Skeletal muscle satellite cell (primary cell): Measurements from ENCODE around the gene ITPRID1. TPM values are rescaled to one million over a fixed set of nuclear protein-coding genes. Genes with fewer than 3 reads are reported as not detected.
"Not testable (repeated sequence)": the region's sequence is repeated elsewhere in the genome, so short reads cannot be mapped to it uniquely, and the experiment has no call there.

Experiments used
- H3K27me3 ChIP-seq: 2 replicates; pipeline ENCODE4 v1.7.0; 2013; ENCODE audit warnings: low read length; ENCODE audit not compliant: control insufficient read depth, insufficient read depth
- H3K36me3 ChIP-seq: 2 replicates; pipeline ENCODE4 v1.7.0; 2013; ENCODE audit warnings: mild to moderate bottlenecking, control low read depth, low read length; ENCODE audit not compliant: insufficient read depth
- H3K4me1 ChIP-seq: 2 replicates; pipeline ENCODE4 v1.7.0; 2013; ENCODE audit warnings: low read length; ENCODE audit not compliant: control insufficient read depth, insufficient read depth
- H3K4me2 ChIP-seq: 2 replicates; pipeline ENCODE4 v1.7.0; 2013; ENCODE audit warnings: mild to moderate bottlenecking, low read length
- H3K4me3 ChIP-seq: 2 replicates; pipeline ENCODE4 v1.7.0; 2013; ENCODE audit warnings: low read length
- H3K9ac ChIP-seq: 2 replicates; pipeline ENCODE4 v1.7.0; 2013; ENCODE audit warnings: mild to moderate bottlenecking, low read depth, low read length, moderate library complexity
- H3K9me3 ChIP-seq: replicated peaks from 2 replicates; pipeline ENCODE4 v1.7.0; 2013; ENCODE audit warnings: mild to moderate bottlenecking, control low read depth, low read length
- total RNA-seq: library from RNA; depleted of rRNA; stranded (reverse); fragments of >200 nt; gene quantifications from 2 replicates; pipeline ENCODE4 v1.2.3, GENCODE V29; 2012; rRNA removed

ITPRID1 gene
- total RNA-seq: not detected in 2 replicates

DNA sequence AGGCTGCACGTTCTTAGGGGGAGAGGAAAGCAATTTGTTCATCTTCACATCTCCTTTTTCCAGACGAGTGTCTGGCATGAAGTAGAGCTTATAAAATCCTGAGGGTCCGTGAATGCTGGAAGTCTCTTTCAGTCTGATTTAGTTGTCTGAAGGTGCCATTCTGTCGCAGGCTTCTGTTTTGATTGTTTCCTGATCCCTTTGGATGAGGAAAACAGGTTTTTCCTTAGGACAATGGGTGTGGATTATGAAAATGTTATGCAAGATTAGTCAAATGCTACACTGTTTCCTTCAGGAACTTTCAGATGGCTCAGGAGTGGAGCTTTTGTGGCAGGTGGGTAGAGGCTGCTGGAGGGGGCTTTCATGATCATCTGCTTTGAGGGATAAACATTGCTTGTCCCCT is at the start of gene ITPRID1:
Gene ITPRID1, plus strand, starts transcription at position 301 of the 400 bp plus-strand sequence. CDS start 38,935 bp downstream, outside the sequence.
- H3K4me3 ChIP-seq: no peak within 1 kb of the TSS
- no peak within 1 kb of the TSS for H3K9ac ChIP-seq
- H3K4me2 ChIP-seq: no peak within 1 kb of the TSS

DNA sequence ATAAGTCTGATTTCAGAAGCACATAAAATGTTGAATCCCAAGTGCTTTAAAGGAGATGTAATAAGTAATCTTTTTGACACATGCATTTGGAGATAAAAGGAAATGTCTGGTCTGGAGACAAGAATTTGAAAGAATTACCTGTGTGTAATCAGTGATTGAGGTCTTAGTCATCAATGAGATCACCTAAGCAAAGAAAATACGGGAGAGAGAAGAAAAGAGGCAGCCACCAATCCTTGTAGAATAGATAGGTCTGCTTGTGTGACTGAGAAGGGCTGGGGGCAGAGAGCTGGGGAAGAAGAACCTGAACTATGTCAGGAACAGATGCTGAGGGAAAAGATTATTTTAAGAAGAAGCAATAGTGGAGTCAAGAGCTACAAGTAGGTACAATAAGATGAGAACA is 49.3 kb upstream of the ITPRID1 start:
- no peaks in the 10 kb centered on the region for H3K27me3 ChIP-seq
- H3K4me3 ChIP-seq: no peak overlapping the region
- H3K4me2 ChIP-seq: no peak overlapping the region
- H3K4me1 ChIP-seq: no peaks in the 10 kb centered on the region
- H3K9ac ChIP-seq: no peak overlapping the region
- H3K9me3 ChIP-seq: no peaks in the 10 kb centered on the region
- no peaks in the 10 kb centered on the region for H3K36me3 ChIP-seq

More for the DNA sequence above, at the start of gene ITPRID1:
- no peaks in the 10 kb centered on the region for H3K36me3 ChIP-seq
- no peaks in the 10 kb centered on the region for H3K27me3 ChIP-seq
- no peaks in the 10 kb centered on the region for H3K4me1 ChIP-seq
- H3K9me3 ChIP-seq: no peaks in the 10 kb centered on the region

DNA sequence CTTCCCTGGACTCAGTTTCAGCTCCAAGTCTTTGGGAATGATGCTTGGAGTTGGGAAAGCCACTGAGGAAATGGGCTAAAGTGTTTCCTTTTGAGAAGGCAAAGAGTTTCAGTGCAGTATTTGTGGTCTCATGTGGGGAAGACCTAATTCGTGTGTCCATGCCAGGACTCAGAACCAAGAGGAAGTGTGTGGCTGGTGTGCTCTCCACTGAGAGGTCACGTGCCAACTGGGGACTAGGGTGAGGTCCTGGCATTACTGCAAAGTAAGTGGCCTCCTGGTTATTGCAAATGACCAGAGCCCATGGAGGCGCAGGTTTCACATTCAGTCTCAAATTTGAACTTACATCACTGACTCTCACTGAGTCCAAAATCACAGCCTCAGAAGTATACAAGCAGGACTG is 48.6 kb upstream of the ITPRID1 start:
- Histone ChIP-seq H3K27me3 (no peaks in the 10 kb centered on the region), H3K4me1 (no peaks in the 10 kb centered on the region), H3K36me3 (no peaks in the 10 kb centered on the region), H3K4me3 (no peak overlapping the region), H3K9ac (no peak overlapping the region), H3K9me3 (no peaks in the 10 kb centered on the region), H3K4me2 (no peak overlapping the region)

DNA sequence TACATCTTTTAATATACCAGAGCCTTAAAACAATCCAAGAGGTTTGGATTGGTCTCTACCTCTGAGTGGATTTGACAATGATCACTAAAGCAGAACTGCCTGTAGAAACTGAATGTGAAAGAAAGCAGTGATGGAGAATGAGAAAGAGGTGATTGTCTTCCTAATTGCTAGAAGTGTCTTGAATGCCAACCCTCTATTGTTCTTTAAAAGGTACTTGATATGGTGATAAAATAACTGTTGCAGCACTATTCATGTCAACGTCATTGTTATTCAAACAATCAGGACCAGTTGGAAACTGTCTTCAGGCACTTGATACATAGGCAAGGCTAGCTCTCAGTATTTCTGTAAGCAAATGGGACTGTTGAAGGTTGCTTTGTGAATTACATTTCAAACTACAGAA is 47.9 kb upstream of the ITPRID1 start:
- Histone ChIP-seq H3K9ac (no peak overlapping the region), H3K4me2 (no peak overlapping the region), H3K4me1 (no peaks in the 10 kb centered on the region), H3K4me3 (no peak overlapping the region), H3K9me3 (no peaks in the 10 kb centered on the region), H3K27me3 (no peaks in the 10 kb centered on the region), H3K36me3 (no peaks in the 10 kb centered on the region)

DNA sequence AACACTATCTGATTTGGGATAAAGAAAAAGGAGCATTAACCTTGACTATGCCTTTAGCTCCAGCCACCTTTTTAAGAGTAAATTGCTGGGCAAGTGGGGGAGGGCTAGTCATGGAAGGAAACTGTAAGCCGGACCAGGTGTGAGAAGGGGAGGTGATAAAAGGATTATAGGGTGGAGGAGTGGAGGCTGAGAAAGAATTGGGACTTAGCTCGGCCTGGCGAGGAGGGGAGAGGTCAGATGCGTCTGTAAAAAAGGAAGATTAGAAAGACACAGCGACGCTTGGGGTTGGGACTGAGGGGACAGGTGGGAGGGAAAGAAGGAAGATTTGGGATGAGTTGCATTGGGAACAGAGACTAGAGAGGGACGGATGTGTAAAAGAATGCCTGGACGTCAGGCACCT is 43.0 kb upstream of the ITPRID1 start:
- H3K4me3 ChIP-seq, H3K9me3 ChIP-seq, H3K4me2 ChIP-seq, H3K36me3 ChIP-seq, H3K27me3 ChIP-seq, H3K9ac ChIP-seq, H3K4me1 ChIP-seq: not testable (repeated sequence)

DNA sequence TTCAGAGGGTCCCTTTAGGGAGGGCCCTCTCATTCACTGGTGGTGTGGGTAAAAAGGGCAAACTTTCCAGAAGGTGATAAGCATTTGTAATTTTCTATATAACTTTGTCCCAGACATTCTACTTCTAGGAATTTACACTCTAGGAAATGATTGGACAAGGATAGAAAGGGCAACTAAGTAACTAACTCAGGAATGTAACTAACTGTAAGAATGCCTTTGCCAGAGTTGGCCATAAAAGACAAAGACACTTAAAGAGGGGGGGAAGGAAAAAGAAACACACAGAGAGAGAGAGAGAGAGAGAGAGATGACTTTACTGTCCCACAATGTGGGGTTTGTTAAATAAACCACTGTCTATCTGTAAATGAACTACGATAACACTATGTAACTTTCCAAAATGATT is 38.5 kb upstream of the ITPRID1 start:
- no peak overlapping the region for H3K4me2 ChIP-seq
- H3K4me1 ChIP-seq: no peaks in the 10 kb centered on the region
- no peak overlapping the region for H3K9ac ChIP-seq
- no peaks in the 10 kb centered on the region for H3K36me3 ChIP-seq
- no peaks in the 10 kb centered on the region for H3K9me3 ChIP-seq
- no peaks in the 10 kb centered on the region for H3K27me3 ChIP-seq
- no peak overlapping the region for H3K4me3 ChIP-seq

DNA sequence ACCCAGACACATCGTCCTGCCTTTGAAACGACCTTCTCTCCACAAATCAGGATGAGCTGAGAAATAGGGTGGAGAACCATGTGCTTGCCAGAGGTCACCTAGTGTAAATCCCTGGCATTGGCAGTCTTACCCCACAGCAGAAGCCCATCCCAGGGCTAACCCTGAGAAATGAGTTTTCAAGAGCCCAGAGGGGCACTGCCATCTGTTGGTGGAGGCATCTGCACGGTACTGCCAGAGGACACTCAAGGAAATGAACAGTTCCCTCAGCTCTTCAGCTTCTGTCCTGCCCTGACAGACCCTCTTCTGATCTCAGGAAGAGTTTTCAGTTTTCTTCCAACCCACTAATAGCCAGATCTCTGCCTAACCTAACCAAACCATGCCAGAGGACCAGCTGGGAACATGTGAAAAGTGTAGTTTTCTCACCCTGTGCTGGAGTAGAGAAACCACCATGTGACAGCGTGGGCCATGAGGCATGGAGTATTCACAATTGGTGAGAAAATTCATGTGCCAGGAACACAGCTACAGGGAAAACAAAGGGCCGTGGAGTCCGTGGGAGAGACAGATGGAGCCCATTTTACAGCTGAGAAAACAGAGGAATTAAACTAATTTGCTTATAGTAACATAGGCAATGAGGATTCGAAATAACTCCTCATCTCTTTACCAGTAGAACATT is 37.7 kb upstream of the ITPRID1 start:
- Histone ChIP-seq H3K9me3 (no peaks in the 10 kb centered on the region), H3K4me2 (no peak overlapping the region), H3K4me1 (no peaks in the 10 kb centered on the region), H3K9ac (no peak overlapping the region), H3K27me3 (no peaks in the 10 kb centered on the region), H3K4me3 (no peak overlapping the region), H3K36me3 (no peaks in the 10 kb centered on the region)

DNA sequence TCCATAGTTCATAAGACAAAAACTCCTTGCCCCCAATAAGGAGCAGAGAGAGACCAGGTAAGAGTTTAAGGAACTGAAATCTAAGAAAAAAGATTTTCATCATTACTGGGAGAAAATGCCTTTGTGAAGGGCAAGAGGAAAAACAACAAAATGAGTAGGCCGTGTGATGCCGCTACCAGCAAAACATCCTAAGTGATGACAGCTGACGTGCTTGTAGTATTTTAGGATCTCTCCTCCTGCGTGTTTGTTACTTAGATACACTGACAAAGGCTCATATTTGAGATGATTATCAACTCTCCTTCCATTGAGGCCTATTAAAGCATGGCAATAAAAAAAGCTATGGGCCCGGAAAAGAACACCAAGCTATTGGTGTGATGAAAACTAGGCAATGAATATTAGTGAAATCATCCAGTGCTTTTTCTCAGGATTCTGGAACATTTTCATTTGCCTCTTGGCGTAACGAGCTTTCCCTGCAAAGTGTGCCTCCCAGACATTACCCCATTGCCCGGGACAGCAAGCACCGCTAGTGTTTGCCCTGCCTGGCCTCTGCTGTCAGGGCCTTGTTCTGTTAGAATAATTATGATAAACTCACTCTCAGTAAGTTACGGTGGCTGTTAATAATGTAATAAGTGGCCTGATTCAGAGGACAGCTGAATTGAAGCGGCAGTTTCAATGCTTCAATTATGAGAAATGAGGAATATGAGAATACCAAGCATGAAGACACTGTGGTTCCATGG is 36.8 kb upstream of the ITPRID1 start:
- Histone ChIP-seq H3K4me2 (no peak overlapping the region), H3K36me3 (no peaks in the 10 kb centered on the region), H3K4me3 (no peak overlapping the region), H3K4me1 (no peaks in the 10 kb centered on the region), H3K9ac (no peak overlapping the region), H3K27me3 (no peaks in the 10 kb centered on the region), H3K9me3 (no peaks in the 10 kb centered on the region)

DNA sequence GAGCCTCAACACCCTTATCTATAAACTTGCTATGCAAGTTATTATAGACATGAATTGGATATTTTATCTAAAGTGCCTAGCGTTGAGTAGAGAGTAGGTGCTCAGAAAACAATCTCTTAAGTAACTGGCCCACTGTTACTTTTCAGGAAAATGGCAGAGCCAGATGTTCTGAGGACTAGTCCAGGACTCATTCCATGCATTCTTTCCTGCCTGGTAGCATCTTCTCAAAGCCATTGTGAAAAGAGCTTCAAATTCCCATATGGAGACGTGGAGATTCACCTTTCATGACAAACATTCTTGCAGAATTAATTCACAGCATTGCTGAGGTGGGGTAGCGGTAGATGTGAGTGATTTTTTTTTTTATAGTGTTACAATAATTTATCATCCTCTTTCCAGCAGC is 35.9 kb upstream of the ITPRID1 start:
- H3K9me3 ChIP-seq: no peaks in the 10 kb centered on the region
- H3K4me3 ChIP-seq: no peak overlapping the region
- no peaks in the 10 kb centered on the region for H3K36me3 ChIP-seq
- no peaks in the 10 kb centered on the region for H3K27me3 ChIP-seq
- no peak overlapping the region for H3K4me2 ChIP-seq
- H3K9ac ChIP-seq: no peak overlapping the region
- H3K4me1 ChIP-seq: no peaks in the 10 kb centered on the region

DNA sequence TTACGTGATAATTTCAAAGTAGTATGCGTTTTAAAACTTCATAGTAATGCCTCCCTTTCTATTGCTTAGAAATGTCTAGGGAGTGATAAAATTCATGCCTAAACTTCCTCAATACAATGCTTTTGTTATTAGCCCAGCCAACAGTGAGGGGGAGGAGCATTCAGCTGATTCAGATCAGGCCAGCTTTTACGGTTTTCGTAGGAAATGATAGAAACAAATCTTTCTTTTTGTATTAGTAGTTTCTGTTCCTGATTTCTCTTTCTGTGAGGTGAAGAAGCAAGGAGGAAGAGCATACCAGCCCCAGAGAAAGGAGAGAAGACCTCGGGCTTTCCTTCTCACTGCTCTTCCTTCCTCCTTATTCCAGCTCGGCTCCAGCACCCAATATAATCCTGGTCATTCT is 35.2 kb upstream of the ITPRID1 start:
- no peaks in the 10 kb centered on the region for H3K36me3 ChIP-seq
- H3K4me3 ChIP-seq: no peak overlapping the region
- no peaks in the 10 kb centered on the region for H3K9me3 ChIP-seq
- no peaks in the 10 kb centered on the region for H3K27me3 ChIP-seq
- H3K4me1 ChIP-seq: no peaks in the 10 kb centered on the region
- no peak overlapping the region for H3K4me2 ChIP-seq
- no peak overlapping the region for H3K9ac ChIP-seq

DNA sequence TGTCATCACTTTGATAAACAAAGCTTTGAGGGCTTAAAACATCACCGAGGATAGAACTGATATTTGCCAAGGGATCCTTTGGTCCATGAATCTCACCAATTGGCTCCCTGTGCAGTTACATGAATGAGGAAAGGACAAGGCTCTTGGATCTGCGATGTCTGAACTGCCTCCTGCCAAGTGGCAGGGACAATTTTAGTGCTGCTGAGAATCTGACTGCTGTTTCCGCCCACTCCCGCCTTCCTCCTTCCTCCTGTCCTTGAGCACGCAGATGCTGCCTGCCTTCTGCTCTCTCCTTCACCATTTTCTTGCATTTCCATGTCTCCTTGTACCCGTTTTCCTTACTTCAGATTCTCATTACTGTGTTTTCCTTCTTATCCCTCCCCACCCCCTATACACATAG is 26.8 kb upstream of the ITPRID1 start:
- Histone ChIP-seq H3K9ac (no peak overlapping the region), H3K4me2 (no peak overlapping the region), H3K4me1 (no peaks in the 10 kb centered on the region), H3K27me3 (no peaks in the 10 kb centered on the region), H3K4me3 (no peak overlapping the region), H3K36me3 (no peaks in the 10 kb centered on the region), H3K9me3 (no peaks in the 10 kb centered on the region)

DNA sequence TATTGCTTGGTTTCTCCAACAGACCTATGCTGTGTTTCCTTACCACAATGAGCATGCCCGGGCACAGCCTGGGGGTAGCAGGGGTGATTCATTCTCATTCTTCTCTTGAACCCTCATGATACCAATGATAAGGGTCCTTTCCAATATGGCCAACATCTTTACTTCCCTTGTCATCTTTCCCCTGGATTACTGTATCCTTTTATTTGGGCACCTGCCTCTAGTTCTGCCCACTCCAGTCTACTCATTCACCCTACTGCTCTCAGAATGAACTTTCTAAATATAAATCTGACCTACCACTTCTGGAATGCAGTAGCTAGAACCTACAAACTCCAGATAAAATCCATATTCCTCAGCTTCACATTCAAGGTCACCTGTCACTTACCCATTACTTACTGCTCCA is 26.4 kb upstream of the ITPRID1 start:
- H3K27me3 ChIP-seq: no peaks in the 10 kb centered on the region
- H3K36me3 ChIP-seq: no peaks in the 10 kb centered on the region
- no peak overlapping the region for H3K4me2 ChIP-seq
- no peak overlapping the region for H3K9ac ChIP-seq
- H3K4me3 ChIP-seq: no peak overlapping the region
- no peaks in the 10 kb centered on the region for H3K4me1 ChIP-seq
- no peaks in the 10 kb centered on the region for H3K9me3 ChIP-seq
